Subcutaneous adipose tissue (tissue), 4 donors: ENCODE data around the gene CEP85. TPM values are rescaled to one million over a fixed set of nuclear protein-coding genes. Genes with fewer than 3 reads are reported as not detected.

Source experiments
- total RNA-seq, 4 donors: library from RNA; depleted of rRNA; stranded (reverse); fragments of >200 nt; gene quantifications; one replicate each; pipeline ENCODE4 v1.1.0, GENCODE V29; 2016
- TF ChIP-seq, protein P1 (sequence below): fragments of 450-650 bp; IDR thresholded peaks from one replicate; pipeline ENCODE4 v1.5.1; 2016; ENCODE audit warnings: low read depth, mild to moderate bottlenecking, control low read depth, antibody characterized with exemption, moderate library complexity

Gene CEP85
- total RNA-seq, 4 donors from 2014 or later = 3.7 to 5.4 (median 4.4) TPM

DNA sequence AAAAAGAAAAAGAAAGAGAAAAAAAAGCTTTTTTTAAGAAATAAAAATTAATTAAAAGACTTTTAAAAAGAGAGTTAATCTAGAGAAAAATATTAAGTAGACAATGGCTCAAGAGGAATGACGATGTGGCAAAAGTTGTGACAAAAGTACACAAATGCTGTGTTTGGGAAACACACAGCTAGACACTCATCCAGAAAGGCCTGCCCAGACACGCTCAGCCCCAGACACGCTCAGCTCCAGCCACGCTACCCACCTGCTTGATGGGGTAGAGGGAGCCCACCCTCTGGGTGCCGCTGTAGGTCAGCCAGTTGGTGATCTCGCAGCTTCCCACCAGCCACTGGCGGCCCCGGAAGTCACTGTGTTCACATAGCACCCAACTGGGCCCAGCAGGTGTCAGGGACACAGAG is 94.0 kb downstream of the CEP85 start:
- TF ChIP-seq, protein P1, sequence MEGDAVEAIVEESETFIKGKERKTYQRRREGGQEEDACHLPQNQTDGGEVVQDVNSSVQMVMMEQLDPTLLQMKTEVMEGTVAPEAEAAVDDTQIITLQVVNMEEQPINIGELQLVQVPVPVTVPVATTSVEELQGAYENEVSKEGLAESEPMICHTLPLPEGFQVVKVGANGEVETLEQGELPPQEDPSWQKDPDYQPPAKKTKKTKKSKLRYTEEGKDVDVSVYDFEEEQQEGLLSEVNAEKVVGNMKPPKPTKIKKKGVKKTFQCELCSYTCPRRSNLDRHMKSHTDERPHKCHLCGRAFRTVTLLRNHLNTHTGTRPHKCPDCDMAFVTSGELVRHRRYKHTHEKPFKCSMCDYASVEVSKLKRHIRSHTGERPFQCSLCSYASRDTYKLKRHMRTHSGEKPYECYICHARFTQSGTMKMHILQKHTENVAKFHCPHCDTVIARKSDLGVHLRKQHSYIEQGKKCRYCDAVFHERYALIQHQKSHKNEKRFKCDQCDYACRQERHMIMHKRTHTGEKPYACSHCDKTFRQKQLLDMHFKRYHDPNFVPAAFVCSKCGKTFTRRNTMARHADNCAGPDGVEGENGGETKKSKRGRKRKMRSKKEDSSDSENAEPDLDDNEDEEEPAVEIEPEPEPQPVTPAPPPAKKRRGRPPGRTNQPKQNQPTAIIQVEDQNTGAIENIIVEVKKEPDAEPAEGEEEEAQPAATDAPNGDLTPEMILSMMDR = no peak

Other genes with a start within 250 kb of the CEP85 start
- gene PAFAH2, start 236.1 kb upstream of the CEP85 start, total RNA-seq = 10 to 100 TPM in 1 of 4 donors, 1 to 10 TPM in 3; 6.7 to 12.6 (median 9.1) TPM
- not detected for gene EXTL1, start 212.4 kb upstream of the CEP85 start, total RNA-seq
- gene SLC30A2, start 188.1 kb upstream of the CEP85 start, total RNA-seq = under 1 TPM in 1 of 4 donors, not detected in 3; 0.22 TPM
- 1 to 10 TPM in 3 of 4 donors, under 1 TPM in 1; 0.51 to 1.6 (median 1.2) TPM for gene TRIM63, start 166.6 kb upstream of the CEP85 start, total RNA-seq
- gene PDIK1L, start 122.4 kb upstream of the CEP85 start, total RNA-seq = 1 to 10 TPM; 5.8 to 9.3 (median 8.3) TPM
- 10 to 100 TPM in 1 of 4 donors, 1 to 10 TPM in 2, under 1 TPM in 1; 0.98 to 11.0 (median 5.5) TPM for gene FAM110D, start 75.1 kb upstream of the CEP85 start, total RNA-seq
- gene C1orf232, start 65.2 kb upstream of the CEP85 start, total RNA-seq = not detected
- gene ZNF593, start 64.3 kb upstream of the CEP85 start, total RNA-seq = 10 to 100 TPM; 17.7 to 32.0 (median 26.9) TPM
- gene ZNF593OS, start 62.4 kb upstream of the CEP85 start, total RNA-seq = not detected
- 1 to 10 TPM in 1 of 4 donors, not detected in 3; 2.1 TPM for gene CNKSR1, start 56.7 kb upstream of the CEP85 start, total RNA-seq
- gene CATSPER4, start 43.6 kb upstream of the CEP85 start, total RNA-seq = not detected
- 100 to 1,000 TPM in 2 of 4 donors, 10 to 100 TPM in 2; 59.0 to 137 (median 88.3) TPM for gene SH3BGRL3, start 45.9 kb downstream of the CEP85 start, total RNA-seq
- gene UBXN11, start 72.4 kb downstream of the CEP85 start, total RNA-seq = 10 to 100 TPM; 10.4 to 29.9 (median 16.7) TPM
- gene CD52, start 83.8 kb downstream of the CEP85 start, total RNA-seq = 100 to 1,000 TPM in 1 of 4 donors, 10 to 100 TPM in 2, 1 to 10 TPM in 1; 4.7 to 719 (median 19.2) TPM
- gene CRYBG2, start 119.9 kb downstream of the CEP85 start, total RNA-seq = not detected
- not detected for gene ZNF683, start 138.6 kb downstream of the CEP85 start, total RNA-seq
- gene LIN28A, start 176.6 kb downstream of the CEP85 start, total RNA-seq = not detected
- 100 to 1,000 TPM in 1 of 4 donors, 10 to 100 TPM in 3; 67.1 to 146 (median 79.5) TPM for gene DHDDS, start 198.1 kb downstream of the CEP85 start, total RNA-seq
- gene HMGN2, start 238.2 kb downstream of the CEP85 start, total RNA-seq = 100 to 1,000 TPM in 3 of 4 donors, 10 to 100 TPM in 1; 91.6 to 171 (median 130) TPM